Measurements from ENCODE around the gene GNPTG.

The GNPTG gene

DNA sequence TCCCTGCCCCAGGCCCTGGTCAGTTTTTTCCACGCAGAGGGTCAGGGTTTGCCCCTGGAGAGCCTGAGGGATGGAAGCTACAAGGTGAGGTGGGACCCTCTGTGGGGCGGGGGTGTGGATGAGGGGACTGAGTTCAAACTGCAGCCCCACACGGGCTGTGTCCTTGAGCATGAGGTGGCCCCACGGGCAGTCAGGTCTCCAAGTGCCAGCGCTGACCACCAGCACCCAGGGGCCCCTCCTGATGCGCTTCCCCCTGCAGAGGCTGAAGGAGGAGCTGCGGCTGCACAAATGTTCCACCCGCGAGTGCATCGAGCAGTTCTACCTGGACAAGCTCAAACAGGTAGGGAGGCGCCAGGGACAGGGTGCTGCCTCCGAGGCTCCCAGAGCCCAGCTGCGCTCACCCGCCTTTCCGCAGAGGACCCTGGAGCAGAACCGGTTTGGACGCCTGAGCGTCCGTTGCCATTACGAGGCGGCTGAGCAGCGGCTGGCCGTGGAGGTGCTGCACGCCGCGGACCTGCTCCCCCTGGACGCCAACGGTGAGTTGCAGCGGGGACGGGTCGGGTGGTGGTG lies 4.4 kb upstream of the GNPTG start:
- DNase-seq (ENCODE audit: low read depth in 1 of 2, low spot score in 1 of 2) = no peak
- in situ Hi-C loops (cut with HindIII; ENCODE audit: low pct_unique_long_range_greater_than_20kb, low sequenced_read_pairs) = no loop called here
- no peak for TF ChIP-seq JUND (IDR thresholded peaks at IDR 0.05; ENCODE audit: low read depth)

DNA sequence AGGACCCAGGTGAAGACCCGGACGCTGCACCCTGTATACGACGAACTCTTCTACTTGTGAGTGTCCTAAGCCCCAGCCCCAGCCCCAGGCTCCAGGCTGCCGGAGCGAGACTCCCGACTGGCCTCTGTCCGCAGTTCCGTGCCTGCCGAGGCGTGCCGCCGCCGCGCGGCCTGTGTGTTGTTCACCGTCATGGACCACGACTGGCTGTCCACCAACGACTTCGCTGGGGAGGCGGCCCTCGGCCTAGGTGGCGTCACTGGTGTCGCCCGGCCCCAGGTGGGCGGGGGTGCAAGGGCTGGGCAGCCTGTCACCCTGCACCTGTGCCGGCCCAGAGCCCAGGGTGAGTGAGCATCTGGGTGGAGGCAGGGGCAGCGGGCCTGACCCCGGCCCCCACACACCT lies 3.8 kb upstream of the GNPTG start:
- no peak for TF ChIP-seq JUND (IDR thresholded peaks at IDR 0.05; ENCODE audit: low read depth)
- in situ Hi-C loops (cut with HindIII; ENCODE audit: low pct_unique_long_range_greater_than_20kb, low sequenced_read_pairs) = no loop called here
- no peak for DNase-seq (ENCODE audit: low read depth in 1 of 2, low spot score in 1 of 2)

DNA sequence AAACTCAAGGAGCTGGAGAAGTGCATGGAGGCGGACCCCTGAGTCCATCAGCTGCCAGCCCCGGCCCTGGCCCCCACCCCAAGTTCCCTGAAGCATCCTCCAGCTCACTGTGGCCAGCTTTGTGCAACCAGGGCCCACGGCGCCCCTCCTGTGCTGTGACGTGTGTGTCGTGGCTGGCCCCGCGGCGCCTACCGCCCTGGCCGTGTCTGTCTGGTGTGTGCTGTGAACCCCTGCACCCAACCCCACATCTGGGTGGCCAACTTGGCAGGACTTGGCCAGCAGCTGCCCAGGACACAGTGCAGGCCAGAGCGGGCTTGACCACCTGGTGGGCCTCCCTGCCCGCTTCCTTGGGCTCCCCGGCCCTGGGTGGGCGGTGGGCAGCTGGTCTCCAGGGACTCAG lies 3.3 kb upstream of the GNPTG start:
- TF ChIP-seq JUND (IDR thresholded peaks at IDR 0.05; ENCODE audit: low read depth) = no peak
- DNase-seq (ENCODE audit: low read depth in 1 of 2, low spot score in 1 of 2) = no peak
- in situ Hi-C loops (cut with HindIII; ENCODE audit: low pct_unique_long_range_greater_than_20kb, low sequenced_read_pairs) = no loop called here

DNA sequence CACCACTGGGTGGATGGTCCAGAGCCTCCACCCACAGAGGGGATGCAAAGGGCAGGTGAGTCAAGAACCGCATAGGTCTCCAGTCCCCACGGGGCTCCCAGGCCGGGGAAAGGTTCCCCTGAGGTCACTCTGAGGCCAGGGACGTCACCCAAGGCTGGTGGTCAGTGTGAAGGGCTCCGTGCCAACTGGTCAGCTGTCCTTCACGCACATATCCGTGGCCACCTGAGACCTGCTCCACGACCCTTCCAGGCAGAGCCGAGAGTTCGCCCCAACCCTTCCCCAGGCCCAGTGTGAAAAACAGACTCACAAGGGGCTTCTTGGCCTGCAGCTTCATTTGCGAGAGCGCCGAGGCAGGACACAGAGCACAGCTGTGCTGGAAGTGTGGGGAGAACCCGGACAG lies 2.8 kb upstream of the GNPTG start:
- no peak for TF ChIP-seq JUND (IDR thresholded peaks at IDR 0.05; ENCODE audit: low read depth)
- in situ Hi-C loops (cut with HindIII; ENCODE audit: low pct_unique_long_range_greater_than_20kb, low sequenced_read_pairs) = no loop called here
- DNase-seq (ENCODE audit: low read depth in 1 of 2, low spot score in 1 of 2) = no peak

DNA sequence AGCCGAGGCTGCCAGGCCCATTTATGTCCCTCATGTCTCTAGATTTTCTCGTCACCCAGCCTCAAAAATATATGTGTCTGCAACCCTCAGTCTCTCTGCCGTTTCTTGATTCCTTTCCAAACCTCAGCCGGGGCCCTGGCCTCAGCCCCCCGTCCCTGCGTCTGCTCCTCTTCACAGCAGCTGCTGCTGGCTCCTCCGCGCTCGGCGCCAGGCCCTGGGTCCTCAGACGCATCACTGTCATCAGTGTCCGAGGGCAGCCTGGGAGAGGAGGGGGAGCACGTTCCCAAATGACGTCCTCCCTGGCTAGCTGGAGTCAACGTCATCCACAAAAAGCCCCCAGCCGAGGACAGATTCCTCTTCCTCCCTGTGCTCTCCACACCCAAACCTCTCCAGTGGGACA lies 2.4 kb upstream of the GNPTG start:
- TF ChIP-seq JUND (IDR thresholded peaks at IDR 0.05; ENCODE audit: low read depth) = no peak
- no peak for DNase-seq (ENCODE audit: low read depth in 1 of 2, low spot score in 1 of 2)
- in situ Hi-C loops (cut with HindIII; ENCODE audit: low pct_unique_long_range_greater_than_20kb, low sequenced_read_pairs) = no loop called here

DNA sequence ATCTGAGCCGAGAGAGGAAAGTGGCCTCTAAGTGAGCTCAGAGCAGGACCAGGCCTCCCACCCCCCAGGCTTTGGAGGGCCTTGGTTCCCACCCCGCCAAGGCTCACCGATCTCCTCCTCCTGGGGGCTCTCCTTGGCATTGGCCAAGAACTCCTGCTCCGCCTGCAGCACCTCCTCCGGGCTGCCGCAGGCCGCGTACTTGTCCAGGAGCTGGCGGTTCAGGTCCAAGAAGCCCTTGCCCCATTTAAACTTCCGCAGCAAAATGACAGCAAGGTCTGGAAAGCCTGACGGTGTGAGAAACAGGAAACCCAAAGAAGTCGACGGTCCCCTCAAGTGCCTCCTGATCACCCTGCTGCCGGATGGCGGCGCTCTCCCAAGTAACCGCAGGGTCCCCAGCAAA lies 1.8 kb upstream of the GNPTG start:
- no peak for TF ChIP-seq JUND (IDR thresholded peaks at IDR 0.05; ENCODE audit: low read depth)
- in situ Hi-C loops (cut with HindIII; ENCODE audit: low pct_unique_long_range_greater_than_20kb, low sequenced_read_pairs) = no loop called here
- no peak for DNase-seq (ENCODE audit: low read depth in 1 of 2, low spot score in 1 of 2)

DNA sequence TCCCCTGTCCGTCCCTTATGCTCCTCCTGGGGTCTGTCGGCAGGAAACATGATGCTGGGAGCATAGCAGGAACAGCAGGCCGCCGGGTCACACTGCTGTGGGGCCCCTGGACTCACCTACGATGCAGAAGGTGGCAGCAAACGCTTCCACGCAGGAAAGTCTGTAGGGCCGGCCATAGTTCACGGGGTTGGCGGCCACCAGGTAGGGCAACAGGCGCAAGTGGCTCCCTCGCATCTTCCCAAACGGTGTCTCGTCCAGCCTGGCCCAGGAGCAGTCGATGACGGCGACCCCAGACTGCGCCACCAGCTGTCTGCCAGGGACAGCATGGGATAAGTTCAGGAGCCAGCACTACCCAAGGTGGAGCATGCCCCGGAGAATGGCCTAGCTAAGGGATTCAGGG lies 1.0 kb upstream of the GNPTG start:
- DNase-seq (ENCODE audit: low read depth in 1 of 2, low spot score in 1 of 2) = no peak
- TF ChIP-seq JUND (IDR thresholded peaks at IDR 0.05; ENCODE audit: low read depth) = no peak
- in situ Hi-C loops (cut with HindIII; ENCODE audit: low pct_unique_long_range_greater_than_20kb, low sequenced_read_pairs) = no loop called here

DNA sequence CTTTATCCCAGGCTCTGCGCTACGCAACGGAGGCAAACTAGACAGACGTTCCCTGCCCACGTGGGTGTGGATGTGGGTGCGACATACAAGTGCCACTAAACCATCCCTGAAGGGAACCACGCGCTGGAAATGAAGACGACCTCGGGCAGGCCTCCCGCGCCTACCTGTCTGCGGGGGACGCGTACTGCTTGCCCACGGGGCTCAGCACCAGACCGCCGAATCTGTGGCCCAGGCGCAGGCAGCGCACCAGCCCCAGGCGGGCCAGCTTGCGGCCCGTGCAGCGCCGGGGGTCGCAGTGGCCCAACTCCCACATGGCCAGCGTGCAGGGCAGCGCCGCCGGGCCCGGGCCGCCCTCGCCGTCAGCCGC lies 533 bp upstream of the GNPTG start:
- in situ Hi-C loops (cut with HindIII; ENCODE audit: low pct_unique_long_range_greater_than_20kb, low sequenced_read_pairs) = no loop called here
- DNase-seq (ENCODE audit: low read depth in 1 of 2, low spot score in 1 of 2) = no peak
- no peak for TF ChIP-seq JUND (IDR thresholded peaks at IDR 0.05; ENCODE audit: low read depth)

DNA sequence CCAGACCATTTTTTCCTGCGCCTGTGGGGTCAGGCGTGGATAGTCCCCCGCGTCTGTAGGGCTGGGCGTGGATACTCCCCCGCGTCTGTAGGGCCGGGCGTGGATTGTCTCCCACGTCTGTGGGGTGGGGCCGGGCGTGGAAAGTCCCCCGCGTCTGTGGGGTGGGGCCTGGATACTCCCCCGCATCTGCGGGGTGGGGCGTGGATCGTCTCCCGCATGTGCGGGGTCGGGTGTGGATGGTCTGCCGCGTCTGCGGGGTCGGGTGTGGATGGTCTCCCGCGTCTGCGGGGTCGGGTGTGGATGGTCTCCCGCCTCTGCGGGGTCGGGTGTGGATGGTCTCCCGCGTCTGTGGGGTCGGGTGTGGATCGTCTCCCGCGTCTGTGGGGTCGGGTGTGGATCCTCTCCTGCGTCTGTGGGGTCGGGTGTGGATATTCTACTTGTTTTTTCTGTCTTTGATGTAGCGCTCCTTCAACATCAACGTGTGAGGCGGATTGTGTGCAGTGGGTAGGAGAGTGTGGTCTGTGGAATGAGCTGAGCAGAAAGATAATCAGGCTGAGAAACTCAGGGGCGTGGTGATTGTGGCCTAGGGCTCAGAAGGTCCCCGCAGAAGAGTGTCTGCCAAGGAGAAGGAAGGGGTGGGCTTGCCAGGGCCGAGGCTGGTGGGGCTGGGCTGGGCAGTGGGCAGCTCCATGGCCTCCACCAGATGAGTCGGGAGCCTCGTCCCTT lies 3.2 kb downstream of the GNPTG start:
- DNase-seq (ENCODE audit: low read depth in 1 of 2, low spot score in 1 of 2) = no peak
- in situ Hi-C loops (cut with HindIII; ENCODE audit: low pct_unique_long_range_greater_than_20kb, low sequenced_read_pairs) = no loop called here
- TF ChIP-seq JUND (IDR thresholded peaks at IDR 0.05; ENCODE audit: low read depth) = no peak

DNA sequence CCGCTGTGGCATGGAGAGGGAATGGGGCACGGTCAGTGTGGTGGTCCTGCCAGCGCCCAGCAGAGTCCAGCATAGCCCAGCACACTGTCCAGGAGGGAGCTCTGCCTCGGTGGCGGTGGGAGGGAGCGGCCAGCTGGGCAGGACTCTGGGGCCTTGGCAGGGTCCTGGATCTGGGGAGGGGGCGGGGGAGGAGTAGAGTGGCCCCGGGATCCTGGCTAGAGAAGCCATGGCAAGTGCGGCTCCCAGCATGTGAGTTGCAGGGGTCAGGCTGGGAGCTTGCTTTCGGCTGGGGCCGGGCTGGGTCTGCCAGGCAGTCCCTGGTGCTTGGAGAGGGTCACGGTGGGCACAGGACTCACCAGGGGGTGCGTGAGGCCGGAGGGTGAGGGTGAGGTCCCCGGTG lies 3.9 kb downstream of the GNPTG start:
- no peak for TF ChIP-seq JUND (IDR thresholded peaks at IDR 0.05; ENCODE audit: low read depth)
- in situ Hi-C loops (cut with HindIII; ENCODE audit: low pct_unique_long_range_greater_than_20kb, low sequenced_read_pairs) = no loop called here
- DNase-seq (ENCODE audit: low read depth in 1 of 2, low spot score in 1 of 2) = no peak

DNA sequence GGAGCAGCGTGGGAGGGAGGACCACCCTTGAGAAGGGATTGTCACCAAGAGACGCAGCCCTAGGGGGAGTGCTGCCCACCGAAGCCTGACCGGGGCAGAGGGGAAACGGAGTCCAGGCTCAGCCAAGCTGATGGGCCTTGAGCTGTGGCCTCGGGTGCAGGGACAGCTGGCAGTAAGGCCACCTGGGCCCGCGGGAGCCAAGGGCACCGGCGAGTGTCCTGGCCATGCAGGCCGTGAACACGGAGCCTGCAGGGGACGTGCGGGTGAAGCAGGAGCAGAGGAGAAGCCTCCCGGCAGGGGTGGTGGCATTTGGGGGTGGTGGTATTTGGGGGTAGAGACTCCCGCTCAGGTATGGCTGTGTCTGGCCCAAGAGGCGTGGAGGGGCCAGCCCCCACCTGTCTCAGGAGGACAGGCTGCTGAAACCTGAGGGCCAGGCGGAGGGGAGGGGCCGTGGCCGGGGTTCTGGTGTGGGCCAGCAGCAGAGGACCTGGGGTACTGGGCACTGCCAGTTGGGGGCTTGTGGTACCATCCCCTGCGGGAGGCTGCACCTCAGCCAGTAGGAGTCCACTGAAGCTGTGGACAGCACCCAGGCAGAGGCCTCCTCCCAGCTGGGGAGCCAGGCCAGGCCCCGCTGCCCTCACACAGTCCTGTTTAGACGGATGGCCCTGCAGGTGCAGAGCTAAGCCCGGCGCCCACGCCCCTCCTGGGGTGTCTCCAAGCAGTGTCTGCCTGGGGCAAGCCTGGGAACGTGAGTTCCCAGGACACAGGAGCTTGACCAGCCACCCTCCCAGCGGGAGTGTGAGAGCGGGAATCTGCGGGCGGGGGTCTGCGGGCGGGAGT lies 4.5 kb downstream of the GNPTG start:
- no peak for DNase-seq (ENCODE audit: low read depth in 1 of 2, low spot score in 1 of 2)
- no peak for TF ChIP-seq JUND (IDR thresholded peaks at IDR 0.05; ENCODE audit: low read depth)
- in situ Hi-C loops (cut with HindIII; ENCODE audit: low pct_unique_long_range_greater_than_20kb, low sequenced_read_pairs) = no loop called here

DNA sequence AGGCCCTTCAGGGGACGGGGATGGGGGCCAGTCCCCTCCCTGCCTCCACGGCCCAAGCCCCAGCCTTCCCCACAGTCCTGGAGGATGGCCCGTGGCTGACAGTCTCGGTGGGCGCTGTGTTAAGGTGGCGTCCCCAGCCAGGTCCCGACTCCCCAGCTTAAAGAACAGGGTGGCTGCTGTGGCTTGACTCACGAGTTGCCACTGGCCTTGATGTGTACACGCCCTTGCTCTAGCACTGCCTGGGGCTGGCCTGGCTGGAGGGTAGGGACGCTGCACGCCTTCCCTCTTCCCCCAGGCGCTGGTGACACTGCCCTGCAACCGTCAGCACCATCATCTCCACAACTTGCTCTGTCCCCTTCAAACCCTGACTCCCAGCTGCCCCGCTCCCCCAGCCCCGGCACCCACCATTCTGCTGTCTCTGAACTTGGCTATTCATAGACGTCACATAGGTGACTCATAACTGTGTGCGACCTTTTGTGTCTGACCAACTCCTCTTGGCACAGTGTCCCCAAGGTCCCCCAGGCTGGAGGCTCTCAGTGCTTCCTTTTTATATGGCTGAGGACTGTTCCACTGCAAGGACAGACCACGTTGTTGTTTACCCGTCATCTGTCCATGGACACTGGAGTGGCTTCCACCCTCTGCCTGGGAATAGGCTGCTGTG lies 6.3 kb downstream of the GNPTG start:
- in situ Hi-C loops (cut with HindIII; ENCODE audit: low pct_unique_long_range_greater_than_20kb, low sequenced_read_pairs) = no loop called here
- DNase-seq (ENCODE audit: low read depth in 1 of 2, low spot score in 1 of 2) = no peak
- no peak for TF ChIP-seq JUND (IDR thresholded peaks at IDR 0.05; ENCODE audit: low read depth)

Measured in T47D (cell line).